Activated T-helper 9 cell treated with anti-CD3 and anti-CD28 coated beads, Interleukin-2, amount 50 U/mL, for 16 hours (primary cell): Measurements from ENCODE around the gene TPM4.
A peak's percentile ranks its signal among the peaks of the same experiment; 100 is the strongest.
"Not testable (repeated sequence)": the region's sequence is repeated elsewhere in the genome, so short reads cannot be mapped to it uniquely, and the experiment has no call there.

Experiments
- DNase-seq: peaks from one replicate; pipeline ENCODE4 v3.0.0-alpha.2; 2020; ENCODE audit warnings: low read depth

TPM4 gene

GRCh38 chr19:16076154-16076957 is at the start of gene TPM4:
TPM4 (plus strand) TSS chr19:16076495; CDS start chr19:16076566, 71 bp downstream.
- DNase-seq, result peak; percentile 73

- no peak for DNase-seq
Measured at GRCh38 chr19:16026756-16027155, 49.5 kb upstream of the TPM4 start.

GRCh38 chr19:16027528-16027927 is 48.8 kb upstream of the TPM4 start:
- no peak for DNase-seq

- not testable (repeated sequence) for DNase-seq
Measured at GRCh38 chr19:16030155-16030554, 46.1 kb upstream of the TPM4 start.

- no peak for DNase-seq
Measured at GRCh38 chr19:16030964-16031871, 45.1 kb upstream of the TPM4 start.

- DNase-seq, result no peak
Measured at GRCh38 chr19:16031872-16032200, 44.5 kb upstream of the TPM4 start.

GRCh38 chr19:16032509-16033135 is 43.7 kb upstream of the TPM4 start:
- DNase-seq, result no peak

- no peak for DNase-seq
Measured at GRCh38 chr19:16033136-16033530, 43.2 kb upstream of the TPM4 start.

DNA sequence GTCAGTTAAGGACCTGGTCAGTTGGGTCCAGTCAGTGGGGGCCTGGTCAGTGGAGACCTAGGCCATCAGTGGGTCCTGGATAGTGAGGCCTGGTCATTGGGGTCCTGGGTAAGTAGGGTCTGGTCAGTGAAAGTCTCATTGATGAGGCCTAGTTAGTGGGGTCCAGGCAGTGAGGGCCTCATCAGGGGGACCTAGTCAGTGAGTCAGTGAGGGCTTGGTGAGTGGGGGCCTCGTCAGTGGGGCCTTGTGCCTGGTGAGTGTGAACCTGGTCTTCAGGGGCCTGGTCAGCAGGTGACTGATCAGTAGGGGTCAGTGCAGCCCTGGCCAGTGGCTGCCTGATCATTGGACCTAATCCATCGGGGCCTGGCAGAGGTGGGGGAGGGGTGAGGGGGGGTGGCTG is 42.6 kb upstream of the TPM4 start:
- no peak for DNase-seq

DNA sequence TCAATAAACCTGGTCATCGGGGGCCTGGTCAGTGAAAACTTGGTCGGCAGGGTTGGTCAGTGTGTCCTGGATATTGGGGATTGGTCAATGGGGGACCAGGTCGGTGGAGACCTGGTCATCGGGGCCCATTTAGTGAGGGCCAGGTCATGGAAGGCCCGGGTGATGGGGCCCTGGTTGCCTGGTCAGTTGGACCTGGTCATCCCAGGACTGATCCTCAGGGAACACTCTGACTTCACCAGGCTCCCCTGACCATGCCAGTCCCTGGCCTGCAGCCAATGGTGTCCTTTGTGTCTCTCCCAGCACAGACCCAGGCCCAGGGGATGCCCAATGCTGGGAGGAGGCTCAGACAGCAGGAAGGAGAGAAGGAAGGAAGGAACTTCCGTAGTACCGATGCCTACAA is 42.1 kb upstream of the TPM4 start:
- DNase-seq, result no peak

- no peak for DNase-seq
Measured at GRCh38 chr19:16034958-16035560, 41.2 kb upstream of the TPM4 start.

- no peak for DNase-seq
Measured at GRCh38 chr19:16035601-16036297, 40.5 kb upstream of the TPM4 start.

- DNase-seq, result no peak
Measured at GRCh38 chr19:16036397-16036925, 39.8 kb upstream of the TPM4 start.

- DNase-seq, result no peak
Measured at GRCh38 chr19:16036941-16037340, 39.4 kb upstream of the TPM4 start.

DNA sequence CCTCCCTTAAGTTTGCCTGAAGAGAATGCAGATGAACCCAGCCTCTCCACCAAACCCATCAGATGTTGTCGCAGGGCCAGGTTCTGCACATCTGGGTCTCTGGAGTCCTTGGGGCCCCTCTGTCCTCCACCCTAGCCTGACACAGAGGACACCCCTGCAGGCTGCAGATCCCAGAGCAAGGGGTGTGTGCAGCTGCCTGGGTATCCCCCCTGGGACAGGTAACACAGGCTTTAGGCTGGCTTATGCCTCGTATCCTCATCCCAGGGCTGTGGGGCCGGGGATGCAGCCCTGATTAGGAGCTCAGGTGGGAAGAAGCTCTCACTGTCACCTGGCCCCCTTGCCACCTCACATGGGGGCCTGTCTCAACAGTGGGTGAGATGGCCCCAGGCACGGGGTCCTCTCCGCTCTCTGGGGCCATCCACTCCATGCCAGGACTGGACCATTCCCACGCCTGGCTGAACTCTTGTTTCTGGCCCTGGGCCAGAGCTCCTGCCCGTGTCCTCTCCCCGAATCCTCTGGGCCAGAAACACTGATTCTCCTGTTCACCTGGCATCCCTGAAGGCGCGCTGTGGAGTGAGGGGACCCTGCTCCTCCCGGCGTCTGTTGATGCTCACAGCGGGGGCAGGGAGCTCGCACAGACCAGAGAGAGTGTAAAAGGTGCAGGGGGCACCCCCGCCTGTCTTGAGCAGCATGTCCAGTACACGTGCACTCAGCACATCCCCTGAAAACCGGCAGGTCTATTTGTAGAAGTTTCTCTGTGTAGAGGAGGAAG is 38.7 kb upstream of the TPM4 start:
- DNase-seq, result no peak

DNA sequence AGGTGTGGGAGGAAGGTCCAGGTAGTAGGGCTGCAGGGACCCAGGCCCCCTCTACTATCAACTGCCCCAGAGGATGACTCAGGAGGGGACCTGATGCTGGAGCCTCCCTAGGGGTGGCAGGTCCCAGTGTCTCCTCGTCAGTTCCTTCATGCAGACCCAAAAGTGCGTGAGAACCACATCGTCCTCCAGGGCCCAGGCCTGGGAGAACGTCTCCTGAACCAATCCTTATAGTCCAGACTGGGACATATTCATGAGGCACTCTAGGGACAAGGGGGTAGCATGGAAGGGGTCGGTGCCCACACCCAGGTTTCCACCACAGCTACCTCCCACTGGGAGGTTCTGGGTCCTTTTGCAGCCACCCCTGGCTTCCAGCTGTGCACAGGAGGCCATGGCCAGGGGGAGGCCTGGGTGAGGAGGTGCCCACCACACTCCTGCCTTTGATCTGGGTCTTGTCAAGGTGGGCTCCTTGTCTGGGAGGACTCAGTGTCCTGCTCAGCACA is 38.0 kb upstream of the TPM4 start:
- DNase-seq, result no peak

- no peak for DNase-seq
Measured at GRCh38 chr19:16039081-16039480, 37.2 kb upstream of the TPM4 start.

DNA sequence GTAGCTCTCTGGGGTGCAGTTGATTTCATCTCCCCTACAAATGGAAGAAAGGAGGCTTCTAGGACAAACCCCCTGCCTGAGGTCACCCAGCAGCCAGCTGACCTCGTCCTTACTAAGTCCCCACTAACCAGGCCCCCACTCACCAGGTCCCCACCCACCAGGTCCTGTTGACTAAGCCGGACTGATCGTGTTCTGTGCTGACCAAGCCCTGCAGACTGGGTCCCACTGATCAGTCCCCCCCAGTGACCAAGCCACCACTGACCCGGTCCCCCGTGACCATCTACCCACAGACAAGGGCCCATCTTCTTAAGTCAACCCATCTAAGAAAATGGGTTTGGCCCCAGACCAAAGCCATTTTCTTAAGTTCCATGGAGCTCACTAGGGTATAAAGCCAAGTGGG is 36.8 kb upstream of the TPM4 start:
- DNase-seq, result no peak

DNA sequence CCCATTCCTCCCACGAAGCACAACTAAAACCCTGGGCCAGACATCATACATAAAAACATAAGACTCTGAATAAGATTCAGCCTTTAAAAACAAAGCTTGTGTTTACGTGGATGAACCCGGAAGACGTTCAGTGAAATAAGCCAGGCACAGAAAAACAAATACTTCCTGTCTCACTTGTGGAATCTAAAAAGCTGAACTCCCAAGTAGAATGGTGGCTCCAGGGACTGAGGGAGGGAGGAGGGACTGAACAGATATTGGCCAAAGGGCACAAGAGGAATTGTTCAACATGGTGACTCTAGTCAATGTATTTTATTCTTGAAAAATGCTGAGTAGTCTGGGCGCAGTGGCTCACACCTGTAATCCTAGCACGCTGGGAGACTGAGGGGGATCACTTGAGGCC is 35.7 kb upstream of the TPM4 start:
- DNase-seq, result no peak

DNA sequence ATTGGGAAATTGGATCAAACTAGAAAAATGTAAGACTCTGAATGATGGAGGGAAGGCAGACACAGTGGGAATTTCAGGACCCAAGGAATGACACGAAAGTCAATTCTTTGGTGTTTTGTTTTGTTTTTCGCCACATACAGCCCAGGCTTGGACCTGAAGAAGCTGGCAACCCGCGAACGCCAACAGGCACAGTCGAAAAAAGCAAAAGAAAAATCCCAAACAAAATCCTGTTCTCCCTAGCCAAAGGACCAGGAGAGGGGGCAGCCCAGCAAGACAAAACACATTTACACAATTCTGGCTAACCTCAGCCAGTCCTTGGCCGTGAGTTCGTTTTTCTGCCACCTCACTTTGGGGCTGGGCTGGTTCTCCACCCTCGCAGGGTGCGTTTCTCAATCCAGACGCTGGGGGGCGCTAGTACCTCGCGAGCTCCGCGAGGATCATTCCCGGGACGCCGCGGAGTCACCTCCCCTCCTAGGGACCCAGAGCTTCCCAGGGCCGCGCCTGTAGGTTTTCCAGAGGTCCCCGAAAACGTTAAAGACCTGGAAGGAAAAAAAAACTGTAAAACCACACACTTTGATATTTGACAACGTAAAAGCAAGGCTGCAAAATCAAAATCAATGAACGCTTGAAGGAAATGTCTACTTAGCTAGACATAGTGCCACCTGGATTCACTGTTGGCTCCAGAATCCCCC is 34.9 kb upstream of the TPM4 start:
- DNase-seq, result peak; percentile 61
